HepG2 (cell line): ENCODE data around the gene CLEC14A. TPM values are rescaled to one million over a fixed set of nuclear protein-coding genes. Genes with fewer than 3 reads are reported as not detected.

Source experiments
- ATAC-seq: fragments of 200-7000 bp; cut with Tn5 transposase; 3 replicates; pipeline ENCODE4 v1.9.1; 2020; ENCODE audit warnings: mild to moderate bottlenecking, moderate library complexity
- BruUV-seq: library from RNA; stranded (reverse); fragments of 400-500 nt; replicated peaks from 2 replicates; lab custom pipeline; 2021; lab: Mats Ljungman, UMichigan
- CTCF ChIA-PET: fragments of 300-600 bp; formaldehyde crosslinking; extraction: SDS; loops from one replicate; lab custom pipeline; 2021; ENCODE audit warnings: low total read pairs, inconsistent platforms, low intra/inter-chr PET ratio; lab: Yijun Ruan, JAX
- POLR2A ChIA-PET: fragments of 350-600 bp; sonication (Branson Sonifier 250); formaldehyde crosslinking; loops from one replicate; lab custom pipeline; 2020; ENCODE audit warnings: antibody characterized with exemption, inconsistent platforms; lab: Yijun Ruan, JAX
- DNase-seq: peaks from one replicate; pipeline ENCODE4 v3.0.0-alpha.2; 2015; ENCODE audit warnings: low spot score
- FAIRE-seq: peaks from 3 replicates; lab custom pipeline; 2011; peaks lifted over from hg19 to GRCh38; lab: Jason Lieb, UNC
- H2AFZ ChIP-seq: one replicate; pipeline ENCODE4 v1.6.1; 2011; ENCODE audit warnings: low read length, inconsistent platforms
- H3K27ac ChIP-seq: fragments of 300-600 bp; 3 replicates; pipeline ENCODE4 v1.8.0; 2011; ENCODE audit warnings: mixed run types, mild to moderate bottlenecking, mixed read lengths, low read length, inconsistent platforms; ENCODE audit not compliant: insufficient read depth; ENCODE audit errors: extremely low read length
- H3K27me3 ChIP-seq, 2 experiments: fragments of 200-600 bp in 1 of 2; 2 replicates in 1 of 2; 3 replicates in 1 of 2; pipeline versions ENCODE4 v1.6.0 to v1.8.0; 2011; ENCODE audit warnings: low read length in 2 of 2, mild to moderate bottlenecking in 2 of 2, moderate library complexity in 2 of 2, inconsistent platforms in 1 of 2; ENCODE audit not compliant: insufficient read depth in 2 of 2, control insufficient read depth in 1 of 2
- H3K36me3 ChIP-seq, 2 experiments: fragments of 200-600 bp in 1 of 2; replicated peaks in 1 of 2; 2 replicates in 1 of 2; 3 replicates in 1 of 2; pipeline versions ENCODE4 v1.5.1 to v1.8.0; 2011; ENCODE audit warnings: low read length in 2 of 2, inconsistent platforms in 1 of 2; ENCODE audit not compliant: insufficient read depth in 2 of 2, control insufficient read depth in 1 of 2
- H3K4me1 ChIP-seq: 2 replicates; pipeline ENCODE4 v1.5.1; 2012; ENCODE audit warnings: low read length, inconsistent platforms; ENCODE audit not compliant: insufficient read depth
- H3K4me2 ChIP-seq: 2 replicates; pipeline ENCODE4 v1.6.0; 2011; ENCODE audit warnings: low read depth, low read length, inconsistent platforms
- H3K4me3 ChIP-seq, 3 experiments: fragments of 200-600 bp in 1 of 3; sonication (generic), shearing (Covaris generic) in 1 of 3; replicated peaks in 1 of 3; 2 replicates each; pipeline ENCODE4 v1.5.1; 2011 to 2016; ENCODE audit warnings: low read length in 3 of 3, inconsistent platforms in 2 of 3, low read depth in 2 of 3, mild to moderate bottlenecking in 2 of 3, control low read depth in 1 of 3, mixed read lengths in 1 of 3; ENCODE audit not compliant: insufficient read depth in 1 of 3
- H3K79me2 ChIP-seq: one replicate; pipeline ENCODE4 v1.6.1; 2011; ENCODE audit warnings: low read length, inconsistent platforms; ENCODE audit not compliant: insufficient read depth
- H3K9ac ChIP-seq: 2 replicates; pipeline ENCODE4 v1.6.0; 2011; ENCODE audit warnings: mild to moderate bottlenecking, low read depth, low read length, inconsistent platforms; ENCODE audit not compliant: insufficient read depth
- H3K9me3 ChIP-seq: 2 replicates; pipeline ENCODE4 v1.5.1; 2012; ENCODE audit warnings: mild to moderate bottlenecking, low read length
- H4K20me1 ChIP-seq: 2 replicates; pipeline ENCODE4 v1.6.0; 2011; ENCODE audit warnings: inconsistent platforms, mild to moderate bottlenecking, low read length, moderate library complexity; ENCODE audit not compliant: insufficient read depth
- HNRNPLL ChIP-seq: fragments of 200-400 bp; formaldehyde crosslinking; IDR thresholded peaks from 2 replicates; pipeline ENCODE4 v1.6.1; 2017; ENCODE audit warnings: mild to moderate bottlenecking, low read depth, low read length; ENCODE audit not compliant: poor library complexity, severe bottlenecking
- ISX ChIP-seq: sonication (generic); formaldehyde crosslinking; conservative IDR thresholded peaks from 2 replicates; pipeline ENCODE4 v1.5.0; 2020; ENCODE audit warnings: missing genetic modification reagents
- RAD21 ChIP-seq: fragments of 450-650 bp; formaldehyde crosslinking; IDR thresholded peaks from 2 replicates; pipeline ENCODE4 v1.5.0; 2020; ENCODE audit warnings: mild to moderate bottlenecking
- REPIN1 ChIP-seq: sonication (generic); formaldehyde crosslinking; IDR thresholded peaks from 2 replicates; pipeline ENCODE4 v1.8.0; 2022; ENCODE audit warnings: missing genetic modification reagents, low read depth, mild to moderate bottlenecking, borderline replicate concordance
- SNAPC4 ChIP-seq: sonication (generic); formaldehyde crosslinking; IDR thresholded peaks from 2 replicates; pipeline ENCODE4 v1.4.0; 2020; ENCODE audit warnings: mild to moderate bottlenecking, missing genetic modification reagents
- ZIK1 ChIP-seq: sonication (generic); formaldehyde crosslinking; IDR thresholded peaks from 2 replicates; pipeline ENCODE4 v1.5.0; 2020; ENCODE audit warnings: mild to moderate bottlenecking, low read depth, missing genetic modification reagents, borderline replicate concordance
- ZNF546 ChIP-seq: sonication (generic); formaldehyde crosslinking; conservative IDR thresholded peaks from 2 replicates; pipeline ENCODE4 v1.8.1; 2023; ENCODE audit warnings: mild to moderate bottlenecking, missing genetic modification reagents
- ZNF740 ChIP-seq: sonication (generic); formaldehyde crosslinking; IDR thresholded peaks from 2 replicates; pipeline ENCODE4 v1.4.0; 2020; ENCODE audit warnings: missing genetic modification reagents
- ZNF773 ChIP-seq: sonication (generic); formaldehyde crosslinking; IDR thresholded peaks from 2 replicates; pipeline ENCODE4 v1.4.0; 2020; ENCODE audit warnings: missing genetic modification reagents, borderline replicate concordance
- ZNF781 ChIP-seq: sonication (generic); formaldehyde crosslinking; IDR thresholded peaks from 2 replicates; pipeline ENCODE4 v1.5.1; 2020; ENCODE audit warnings: borderline replicate concordance, mild to moderate bottlenecking, missing genetic modification reagents; ENCODE audit errors: not compliant biosample characterization
- WGBS: methylation state at CpG from one replicate; pipeline ENCODE4 v1.1.6; 2017; ENCODE audit warnings: low lambda C conversion rate; 5-methylcytosine and 5-hydroxymethylcytosine counted together
- in situ Hi-C: cut with HindIII; loops from 2 replicates; pipeline ENCODE4 v1.10.0; 2017; ENCODE audit warnings: low pct_unique_long_range_greater_than_20kb; ENCODE audit not compliant: extremely low pct_ligation_motif_present
- intact Hi-C: fragments of 100-400 bp; cut with micrococcal nuclease; formaldehyde crosslinking; loops from one replicate; pipeline ENCODE4 v1.10.0; 2022; ENCODE audit not compliant: unreplicated experiment
- polyA plus RNA-seq, 8 experiments: library from polyadenylated mRNA; depleted of rRNA in 3 of 8; stranded (reverse) in 7 of 8; unstranded in 1 of 8; fragments of >200 nt; fragmentation: Illumina TruSeq in 4 of 8; extraction: Trizol in 4 of 8; gene quantifications; 2 replicates each; pipeline versions ENCODE4 v1.2.1 to v1.2.3, GENCODE V29; 2011 to 2016; ENCODE audit warnings: low read depth in 4 of 8, missing spikeins in 1 of 8, mixed read lengths in 1 of 8; ENCODE audit not compliant: insufficient read depth in 1 of 8
- total RNA-seq, 5 experiments: library from RNA; depleted of rRNA; stranded (reverse); fragments of >200 nt; fragmentation: Illumina TruSeq; extraction: Trizol; gene quantifications; 2 replicates each; pipeline ENCODE4 v1.2.3, GENCODE V29; 2016; ENCODE audit warnings: low read depth in 1 of 5

CLEC14A gene
- total and polyA plus RNA-seq, 2 of the 13 experiments (the other 11 are each of a cell fraction or from before 2014, with no cell fraction given), result not detected

GRCh38 chr14:38233218-38233617 lies 22.7 kb downstream of the CLEC14A start:
- TF ChIP-seq ISX (CRISPR knock-in tag), result no peak
- no peak for TF ChIP-seq SNAPC4 (CRISPR knock-in tag)
- no peak for TF ChIP-seq ZNF740 (CRISPR knock-in tag)
- no peak for TF ChIP-seq REPIN1
- no peak for TF ChIP-seq RAD21 (CRISPR knock-in tag)
- no peak for TF ChIP-seq ZIK1
- TF ChIP-seq ZNF773, result no peak
- TF ChIP-seq HNRNPLL, result no peak
- no peak for TF ChIP-seq ZNF781 (CRISPR knock-in tag)
- TF ChIP-seq ZNF546, result no peak
- Histone ChIP-seq H3K79me2 (no peaks in the 10 kb centered on the region), H3K9ac (no peak overlapping the region), H3K4me1 (no peaks in the 10 kb centered on the region), H2AFZ (no peak overlapping the region), H3K4me2 (no peak overlapping the region), H3K27me3 (no peaks in the 10 kb centered on the region), H3K4me3 (no peak overlapping the region), H4K20me1 (no peaks in the 10 kb centered on the region), H3K9me3 (no peaks in the 10 kb centered on the region), H3K27ac (no peak overlapping the region), H3K36me3 (no peaks in the 10 kb centered on the region)
- in situ Hi-C loops (no loop called here), intact Hi-C loops (no loop called here)
- ChIA-PET CTCF (no interaction called here), POLR2A (no interaction called here)
- DNase-seq, result no peak
- ATAC-seq, result no peak
- no TSS peak for BruUV-seq
- WGBS, result 8% methylated on average over 5 of the region's 5 CpGs
- no peak for FAIRE-seq
